ACC112 (cell line): ENCODE data around the gene TRNP1.
"Not testable (repeated sequence)": the region's sequence is repeated elsewhere in the genome, so short reads cannot be mapped to it uniquely, and the experiment has no call there.

Source experiments
- H2AFZ ChIP-seq: fragments of 200-600 bp; sonication (generic); one replicate; pipeline ENCODE4 v1.6.0; 2017; ENCODE audit warnings: antibody characterized with exemption, low read length; ENCODE audit not compliant: unreplicated experiment
- H3K27ac ChIP-seq: fragments of 200-600 bp; sonication (generic); 2 replicates; pipeline ENCODE4 v1.5.1; 2014; ENCODE audit warnings: low read depth, mild to moderate bottlenecking, antibody characterized with exemption, low read length, moderate library complexity
- H3K27me3 ChIP-seq: fragments of 200-600 bp; sonication (generic); 2 replicates; pipeline ENCODE4 v1.6.1; 2014; ENCODE audit warnings: mild to moderate bottlenecking, antibody characterized with exemption, low read length, moderate library complexity, mixed read lengths; ENCODE audit not compliant: insufficient read depth
- H3K36me3 ChIP-seq: fragments of 200-600 bp; sonication (generic); 2 replicates; pipeline ENCODE4 v1.6.1; 2016; ENCODE audit warnings: mild to moderate bottlenecking, antibody characterized with exemption, low read length, moderate library complexity, mixed read lengths; ENCODE audit not compliant: insufficient read depth
- H3K4me1 ChIP-seq: fragments of 200-600 bp; sonication (generic); one replicate; pipeline ENCODE4 v1.6.1; 2016; ENCODE audit warnings: low read length, mixed read lengths; ENCODE audit not compliant: insufficient read depth, unreplicated experiment, control insufficient read depth
- H3K4me3 ChIP-seq: fragments of 200-600 bp; sonication (generic); 2 replicates; pipeline ENCODE4 v1.5.1; 2014; ENCODE audit warnings: mild to moderate bottlenecking, low read depth, low read length
- H3K79me2 ChIP-seq: fragments of 200-600 bp; sonication (generic); one replicate; pipeline ENCODE4 v1.6.0; 2016; ENCODE audit warnings: low read length; ENCODE audit not compliant: control insufficient read depth, unreplicated experiment, insufficient read depth

Gene TRNP1

GRCh38 chr1:26993237-26994019 lies at the start of gene TRNP1:
Gene TRNP1 (plus strand): TSS chr1:26993692. CDS start chr1:26993787, 95 bp downstream.
- Histone ChIP-seq H3K4me3 (peak within 1 kb of the TSS; percentile 92), H3K27ac (no peak within 1 kb of the TSS), H3K79me2 (peaks cover 28% of the 10 kb centered on the region), H3K4me1 (peaks cover 51% of the 10 kb centered on the region), H3K36me3 (no peaks in the 10 kb centered on the region), H2AFZ (peak within 1 kb of the TSS; percentile 73), H3K27me3 (no peaks in the 10 kb centered on the region)

- Histone ChIP-seq H3K4me1 (peaks cover 3% of the 10 kb centered on the region), H3K27ac (no peak overlapping the region), H3K27me3 (no peaks in the 10 kb centered on the region), H2AFZ (no peak overlapping the region), H3K4me3 (no peak overlapping the region), H3K36me3 (peaks cover 16% of the 10 kb centered on the region; the same call in 1 of the 2 replicates), H3K79me2 (no peaks in the 10 kb centered on the region)
Measured at GRCh38 chr1:26945138-26945537, 48.4 kb upstream of the TRNP1 start.

GRCh38 chr1:26945728-26946127 lies 47.8 kb upstream of the TRNP1 start:
- Histone ChIP-seq H3K27ac (no peak overlapping the region), H3K36me3 (peaks cover 16% of the 10 kb centered on the region; the same call in 1 of the 2 replicates), H3K79me2 (no peaks in the 10 kb centered on the region), H3K4me1 (no peaks in the 10 kb centered on the region), H3K27me3 (no peaks in the 10 kb centered on the region), H2AFZ (no peak overlapping the region), H3K4me3 (no peak overlapping the region)

GRCh38 chr1:26946270-26946669 lies 47.2 kb upstream of the TRNP1 start:
- H3K36me3 ChIP-seq, result peaks cover 14% of the 10 kb centered on the region; the same call in 1 of the 2 replicates
- no peaks in the 10 kb centered on the region for H3K4me1 ChIP-seq
- H2AFZ ChIP-seq, result no peak overlapping the region
- no peaks in the 10 kb centered on the region for H3K79me2 ChIP-seq
- no peaks in the 10 kb centered on the region for H3K27me3 ChIP-seq
- H3K4me3 ChIP-seq, result no peak overlapping the region
- H3K27ac ChIP-seq, result no peak overlapping the region

GRCh38 chr1:26948725-26949057 lies 44.8 kb upstream of the TRNP1 start:
- not testable (repeated sequence) for H3K4me1 ChIP-seq, H3K27ac ChIP-seq, H3K27me3 ChIP-seq, H3K79me2 ChIP-seq, H2AFZ ChIP-seq, H3K36me3 ChIP-seq, H3K4me3 ChIP-seq

- Histone ChIP-seq H2AFZ (no peak overlapping the region), H3K4me1 (no peaks in the 10 kb centered on the region), H3K4me3 (no peak overlapping the region), H3K79me2 (no peaks in the 10 kb centered on the region), H3K27ac (no peak overlapping the region), H3K36me3 (peaks cover 5% of the 10 kb centered on the region; the same call in 1 of the 2 replicates), H3K27me3 (no peaks in the 10 kb centered on the region)
Measured at GRCh38 chr1:26949266-26949925, 44.1 kb upstream of the TRNP1 start.

- no peaks in the 10 kb centered on the region for H3K79me2 ChIP-seq
- H3K4me1 ChIP-seq, result no peaks in the 10 kb centered on the region
- H3K27me3 ChIP-seq, result no peaks in the 10 kb centered on the region
- H3K36me3 ChIP-seq, result peaks cover 5% of the 10 kb centered on the region; the same call in 1 of the 2 replicates
- H2AFZ ChIP-seq, result no peak overlapping the region
- no peak overlapping the region for H3K4me3 ChIP-seq
- no peak overlapping the region for H3K27ac ChIP-seq
Measured at GRCh38 chr1:26949926-26950319, 43.6 kb upstream of the TRNP1 start.

- no peaks in the 10 kb centered on the region for H3K4me1 ChIP-seq
- no peaks in the 10 kb centered on the region for H3K27me3 ChIP-seq
- H3K79me2 ChIP-seq, result no peaks in the 10 kb centered on the region
- no peak overlapping the region for H2AFZ ChIP-seq
- no peak overlapping the region for H3K4me3 ChIP-seq
- peaks cover 5% of the 10 kb centered on the region; the same call in 1 of the 2 replicates for H3K36me3 ChIP-seq
- H3K27ac ChIP-seq, result no peak overlapping the region
Measured at GRCh38 chr1:26950602-26951001, 42.9 kb upstream of the TRNP1 start.

GRCh38 chr1:26951216-26951615 lies 42.3 kb upstream of the TRNP1 start:
- Histone ChIP-seq H3K36me3 (peaks cover 3% of the 10 kb centered on the region; the same call in 1 of the 2 replicates), H3K4me1 (no peaks in the 10 kb centered on the region), H3K27me3 (peaks cover 5% of the 10 kb centered on the region; the same call in 1 of the 2 replicates), H2AFZ (no peak overlapping the region), H3K79me2 (no peaks in the 10 kb centered on the region), H3K4me3 (no peak overlapping the region), H3K27ac (no peak overlapping the region)

- no peak overlapping the region for H3K27ac ChIP-seq
- no peak overlapping the region for H3K4me3 ChIP-seq
- no peaks in the 10 kb centered on the region for H3K79me2 ChIP-seq
- peaks cover 8% of the 10 kb centered on the region; the same call in 1 of the 2 replicates for H3K27me3 ChIP-seq
- H3K36me3 ChIP-seq, result peaks cover 3% of the 10 kb centered on the region; the same call in 1 of the 2 replicates
- no peaks in the 10 kb centered on the region for H3K4me1 ChIP-seq
- no peak overlapping the region for H2AFZ ChIP-seq
Measured at GRCh38 chr1:26951821-26952497, 41.5 kb upstream of the TRNP1 start.
